ENCODE data around the gene PARP2.

GRCh38 chr14:20388159-20388558 lies 44.7 kb downstream of the PARP2 start:
- TF ChIP-seq EZH2 (IDR thresholded peaks at IDR 0.05; ENCODE audit: borderline replicate concordance, low read depth, low read length, poor library complexity, severe bottlenecking) (no peak), CTCF (conservative IDR thresholded peaks at IDR 0.05; ENCODE audit: low read depth, low read length) (no peak)
